Inflammatory macrophage treated with lipopolysaccharide for 4 hours (primary cell): ENCODE data around the gene STAT6.

Experiments
- DNase-seq: peaks from one replicate; pipeline ENCODE4 v3.0.0-alpha.2; 2020

STAT6 gene

GRCh38 chr12:57046947-57047890 lies 63.9 kb downstream of the STAT6 start:
- DNase-seq = peak; percentile 73

- peak; percentile 51 for DNase-seq
Measured at GRCh38 chr12:57046086-57046791, 64.9 kb downstream of the STAT6 start.
